Fibroblast of the aortic adventitia (primary cell): ENCODE measurements around the gene SH3D19. TPM values are rescaled to one million over a fixed set of nuclear protein-coding genes. Genes with fewer than 3 reads are reported as not detected.

Experiments used
- DNase-seq: peaks from one replicate; pipeline ENCODE4 v3.0.0-alpha.2; 2010; ENCODE audit warnings: low read depth
- H3K4me3 ChIP-seq: 2 replicates; pipeline ENCODE4 v1.5.1; 2011; ENCODE audit warnings: low read depth, mild to moderate bottlenecking, control low read depth, low read length, moderate library complexity
- total RNA-seq: library from RNA; depleted of rRNA; stranded (reverse); fragments of >200 nt; gene quantifications from 2 replicates; pipeline ENCODE4 v1.2.3, GENCODE V29; 2012; ENCODE audit warnings: low replicate concordance
- TF ChIP-seq, protein P1 (sequence below): IDR thresholded peaks from 2 replicates; pipeline ENCODE4 v1.5.1; 2011; ENCODE audit warnings: mild to moderate bottlenecking, low read length, control low read depth, inconsistent platforms; ENCODE audit not compliant: insufficient read depth

The SH3D19 gene, protein sequence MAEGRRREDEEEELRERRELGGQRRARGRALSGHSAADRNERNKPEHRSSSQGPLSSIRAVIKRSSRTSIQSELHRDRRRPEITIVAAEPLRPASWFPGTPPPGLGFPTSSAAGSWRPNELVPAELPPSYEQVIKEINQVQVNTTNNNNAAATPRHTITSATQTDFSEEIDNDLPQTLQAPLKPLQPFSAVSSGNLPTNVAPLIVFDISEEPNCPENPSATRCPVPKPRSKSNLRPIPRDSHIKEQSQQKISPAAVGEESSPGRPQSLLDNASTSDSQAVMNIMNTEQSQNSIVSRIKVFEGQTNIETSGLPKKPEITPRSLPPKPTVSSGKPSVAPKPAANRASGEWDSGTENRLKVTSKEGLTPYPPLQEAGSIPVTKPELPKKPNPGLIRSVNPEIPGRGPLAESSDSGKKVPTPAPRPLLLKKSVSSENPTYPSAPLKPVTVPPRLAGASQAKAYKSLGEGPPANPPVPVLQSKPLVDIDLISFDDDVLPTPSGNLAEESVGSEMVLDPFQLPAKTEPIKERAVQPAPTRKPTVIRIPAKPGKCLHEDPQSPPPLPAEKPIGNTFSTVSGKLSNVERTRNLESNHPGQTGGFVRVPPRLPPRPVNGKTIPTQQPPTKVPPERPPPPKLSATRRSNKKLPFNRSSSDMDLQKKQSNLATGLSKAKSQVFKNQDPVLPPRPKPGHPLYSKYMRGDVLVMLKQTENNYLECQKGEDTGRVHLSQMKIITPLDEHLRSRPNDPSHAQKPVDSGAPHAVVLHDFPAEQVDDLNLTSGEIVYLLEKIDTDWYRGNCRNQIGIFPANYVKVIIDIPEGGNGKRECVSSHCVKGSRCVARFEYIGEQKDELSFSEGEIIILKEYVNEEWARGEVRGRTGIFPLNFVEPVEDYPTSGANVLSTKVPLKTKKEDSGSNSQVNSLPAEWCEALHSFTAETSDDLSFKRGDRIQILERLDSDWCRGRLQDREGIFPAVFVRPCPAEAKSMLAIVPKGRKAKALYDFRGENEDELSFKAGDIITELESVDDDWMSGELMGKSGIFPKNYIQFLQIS
- total RNA-seq, result 60.2 and 95.9 TPM in 2 replicates

DNA sequence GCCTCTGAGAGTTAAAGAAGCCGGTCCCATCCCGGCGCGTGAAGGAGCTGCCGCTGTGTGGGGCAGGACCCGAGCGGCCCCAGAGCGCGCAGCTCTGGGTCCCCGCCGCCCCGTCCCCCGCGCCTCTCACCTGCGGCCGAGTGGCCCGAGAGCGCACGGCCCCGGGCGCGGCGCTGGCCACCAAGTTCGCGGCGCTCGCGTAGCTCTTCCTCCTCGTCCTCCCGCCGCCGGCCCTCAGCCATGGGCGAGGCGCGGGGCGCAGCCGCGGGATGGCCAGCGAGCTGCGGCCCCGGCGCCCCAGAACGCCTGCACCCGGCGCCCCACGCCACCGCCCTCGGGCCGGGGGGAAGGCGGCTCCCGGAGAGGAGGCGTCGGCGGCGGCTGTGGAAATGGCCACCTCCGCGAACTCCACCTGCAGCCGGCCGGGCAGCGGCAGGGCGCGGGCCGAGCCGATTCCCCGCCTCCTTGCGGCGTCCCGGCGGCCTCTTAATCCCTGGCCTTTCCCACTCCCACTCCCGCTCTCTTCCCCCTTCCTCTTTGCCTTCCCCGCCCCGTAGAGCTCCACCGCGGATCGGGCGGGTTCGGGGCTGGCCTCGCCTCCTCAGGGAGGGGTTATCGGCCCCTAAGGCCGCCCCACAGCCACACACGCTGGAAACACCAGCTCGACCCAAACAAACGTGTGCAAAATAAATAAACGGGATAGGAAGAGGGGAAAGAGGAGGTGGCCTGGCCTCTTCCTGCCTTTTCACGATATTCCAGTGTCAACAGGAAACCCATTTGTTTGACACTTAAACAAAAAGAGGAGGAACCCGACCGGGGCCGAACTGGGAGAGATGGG is at the start of gene SH3D19:
SH3D19 (minus strand) TSS at position 495 of the 838 bp plus-strand sequence; CDS start at position 242, 253 bp downstream.
- TF ChIP-seq, protein P1, sequence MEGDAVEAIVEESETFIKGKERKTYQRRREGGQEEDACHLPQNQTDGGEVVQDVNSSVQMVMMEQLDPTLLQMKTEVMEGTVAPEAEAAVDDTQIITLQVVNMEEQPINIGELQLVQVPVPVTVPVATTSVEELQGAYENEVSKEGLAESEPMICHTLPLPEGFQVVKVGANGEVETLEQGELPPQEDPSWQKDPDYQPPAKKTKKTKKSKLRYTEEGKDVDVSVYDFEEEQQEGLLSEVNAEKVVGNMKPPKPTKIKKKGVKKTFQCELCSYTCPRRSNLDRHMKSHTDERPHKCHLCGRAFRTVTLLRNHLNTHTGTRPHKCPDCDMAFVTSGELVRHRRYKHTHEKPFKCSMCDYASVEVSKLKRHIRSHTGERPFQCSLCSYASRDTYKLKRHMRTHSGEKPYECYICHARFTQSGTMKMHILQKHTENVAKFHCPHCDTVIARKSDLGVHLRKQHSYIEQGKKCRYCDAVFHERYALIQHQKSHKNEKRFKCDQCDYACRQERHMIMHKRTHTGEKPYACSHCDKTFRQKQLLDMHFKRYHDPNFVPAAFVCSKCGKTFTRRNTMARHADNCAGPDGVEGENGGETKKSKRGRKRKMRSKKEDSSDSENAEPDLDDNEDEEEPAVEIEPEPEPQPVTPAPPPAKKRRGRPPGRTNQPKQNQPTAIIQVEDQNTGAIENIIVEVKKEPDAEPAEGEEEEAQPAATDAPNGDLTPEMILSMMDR, result no peak
- H3K4me3 ChIP-seq, result peak within 1 kb of the TSS; percentile 74
- peak; percentile 66 for DNase-seq

GRCh38 chr4:151362404-151363164 is 37.2 kb upstream of the SH3D19 start:
- TF ChIP-seq, protein P1, result peak; percentile 99
- DNase-seq, result peak; percentile 87

GRCh38 chr4:151361966-151362365 is 36.6 kb upstream of the SH3D19 start:
- no peak for DNase-seq
- TF ChIP-seq, protein P1, result no peak
- H3K4me3 ChIP-seq, result no peak overlapping the region

More at GRCh38 chr4:151362404-151363164, 37.2 kb upstream of the SH3D19 start:
- no peak overlapping the region for H3K4me3 ChIP-seq

DNA sequence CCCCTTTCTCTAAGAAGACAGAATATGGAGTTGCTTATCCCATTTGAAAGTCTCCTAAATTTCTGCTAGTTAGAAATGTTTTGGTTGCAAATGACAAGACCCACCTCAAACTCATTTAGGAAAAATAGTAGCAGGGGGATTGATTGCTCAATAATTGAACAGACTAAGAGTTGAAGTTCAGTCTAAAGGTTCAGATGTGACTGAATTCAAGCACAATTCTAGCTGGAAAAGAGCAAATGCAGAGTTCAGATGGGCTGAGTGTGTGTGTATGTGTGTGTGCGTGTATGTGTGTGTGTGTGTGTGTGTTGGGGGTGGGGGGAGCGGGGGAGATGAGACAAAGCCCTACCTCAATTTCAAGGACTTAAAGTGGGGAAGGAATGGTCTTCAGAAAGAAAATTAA is 35.7 kb upstream of the SH3D19 start:
- DNase-seq, result no peak
- TF ChIP-seq, protein P1, result no peak
- no peak overlapping the region for H3K4me3 ChIP-seq

DNA sequence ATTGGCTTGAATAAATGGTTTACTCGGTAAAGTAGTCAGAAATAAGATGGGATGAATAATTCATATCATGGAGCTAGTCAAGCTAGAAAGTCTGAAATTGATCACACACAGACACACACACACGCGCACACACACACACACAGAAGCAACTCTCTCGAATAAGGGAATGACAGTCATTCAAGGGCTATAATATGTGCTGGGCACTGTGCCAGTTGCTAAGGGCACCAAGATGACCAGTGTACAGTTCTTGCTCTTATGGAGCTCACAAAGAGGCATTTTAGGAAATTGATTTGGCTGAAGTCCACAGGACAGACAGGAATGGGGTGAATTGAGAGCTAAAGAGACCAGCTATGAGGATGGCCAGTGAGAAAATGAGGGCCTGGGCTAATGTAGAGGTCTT is 34.2 kb upstream of the SH3D19 start:
- TF ChIP-seq, protein P1, result no peak

More for the DNA sequence above, 34.2 kb upstream of the SH3D19 start:
- DNase-seq, result no peak
- no peak overlapping the region for H3K4me3 ChIP-seq
